GM19463 (cell line): ENCODE data around the gene FES.
"Not testable (repeated sequence)": the region's sequence is repeated elsewhere in the genome, so short reads cannot be mapped to it uniquely, and the experiment has no call there.

ENCODE experiments used
- ATAC-seq: cut with Tn5 transposase; IDR thresholded peaks from one replicate; pipeline ENCODE4 v1.9.1; 2021; ENCODE audit warnings: mild to moderate bottlenecking, moderate library complexity; ENCODE audit not compliant: unreplicated experiment

FES gene

DNA sequence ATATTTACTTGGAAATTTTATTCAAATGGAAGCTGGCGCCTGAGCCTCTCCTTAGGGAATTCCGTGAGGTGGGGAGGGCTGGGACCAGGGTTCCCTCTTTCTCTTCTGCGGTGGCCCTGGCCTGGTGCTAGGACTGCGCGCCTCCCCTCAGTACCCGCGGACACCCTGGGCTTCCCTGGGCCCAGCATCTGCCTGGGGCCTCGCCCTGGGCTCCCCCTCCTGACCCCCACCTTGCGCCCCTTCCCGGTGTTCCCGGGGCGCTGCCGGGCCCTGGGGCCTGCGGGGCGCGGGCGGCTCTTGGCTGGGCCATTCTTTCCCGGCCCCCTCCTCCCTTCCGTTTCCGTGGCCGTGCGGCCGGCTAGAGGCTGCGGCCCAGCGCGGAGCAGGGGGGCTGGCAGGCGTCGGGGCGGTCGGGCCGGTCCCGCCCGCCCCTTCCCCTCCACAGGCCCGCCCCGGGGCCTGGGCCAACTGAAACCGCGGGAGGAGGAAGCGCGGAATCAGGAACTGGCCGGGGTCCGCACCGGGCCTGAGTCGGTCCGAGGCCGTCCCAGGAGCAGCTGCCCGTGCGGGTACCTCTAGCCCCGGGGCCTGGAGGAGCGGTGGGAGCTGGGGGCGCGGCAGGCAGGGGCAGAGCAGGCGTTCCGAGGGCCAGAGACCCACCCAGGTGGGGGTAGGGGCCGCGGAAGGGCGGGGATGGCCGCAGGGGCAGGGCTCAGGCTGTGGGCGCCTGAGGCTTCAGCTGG lies at the start of gene FES:
Gene FES (plus strand): TSS at position 529 of the 743 bp plus-strand sequence. CDS start 542 bp downstream, outside the sequence.
- peak; percentile 34 for ATAC-seq

DNA sequence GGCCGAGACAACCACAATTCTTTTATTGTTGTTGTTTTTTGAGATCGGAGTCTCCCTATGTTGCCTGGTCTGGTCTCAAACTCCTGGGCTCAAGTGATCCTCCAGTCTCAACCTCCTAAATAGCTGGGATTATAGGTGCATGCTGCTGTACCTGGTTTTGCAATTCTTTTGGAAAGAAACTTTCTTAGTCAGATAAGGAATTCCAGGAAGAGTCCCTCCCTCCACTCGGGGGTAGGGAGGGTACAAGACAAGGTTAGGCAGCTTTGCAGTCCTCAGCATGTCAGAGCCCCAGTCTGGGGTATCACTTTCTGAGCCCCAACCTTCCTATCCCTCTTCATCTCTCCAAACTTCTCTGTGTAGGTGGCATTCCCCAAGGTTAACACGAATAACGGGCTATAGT lies 49.7 kb upstream of the FES start:
- no peak for ATAC-seq

DNA sequence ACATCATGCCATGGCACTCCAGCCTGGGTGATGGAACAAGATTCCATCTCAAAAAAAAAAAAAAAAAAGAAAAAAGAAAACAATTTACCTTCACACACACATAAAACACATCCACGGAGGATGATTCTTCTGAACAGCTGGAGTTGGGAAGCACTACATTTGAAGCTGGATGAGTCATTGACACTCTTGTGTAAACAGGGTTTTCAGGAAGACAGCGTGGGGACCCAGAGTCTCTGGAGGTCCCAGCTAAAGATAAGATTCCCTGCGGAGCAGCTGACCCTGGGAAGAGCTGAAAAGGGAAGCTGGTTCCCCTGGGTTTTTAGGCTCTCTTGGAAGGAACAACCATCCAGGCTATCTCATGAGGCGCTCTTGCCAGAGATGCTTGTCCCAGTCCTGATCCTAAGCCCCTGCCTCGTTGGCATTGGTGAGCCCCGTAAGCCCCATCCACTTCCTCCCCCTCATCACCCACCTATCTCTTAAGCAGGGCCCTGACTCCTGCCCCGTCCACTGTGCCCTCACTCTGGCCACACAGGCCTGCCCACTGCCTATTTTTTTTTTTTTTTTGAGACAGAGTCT lies 47.9 kb upstream of the FES start:
- no peak for ATAC-seq

DNA sequence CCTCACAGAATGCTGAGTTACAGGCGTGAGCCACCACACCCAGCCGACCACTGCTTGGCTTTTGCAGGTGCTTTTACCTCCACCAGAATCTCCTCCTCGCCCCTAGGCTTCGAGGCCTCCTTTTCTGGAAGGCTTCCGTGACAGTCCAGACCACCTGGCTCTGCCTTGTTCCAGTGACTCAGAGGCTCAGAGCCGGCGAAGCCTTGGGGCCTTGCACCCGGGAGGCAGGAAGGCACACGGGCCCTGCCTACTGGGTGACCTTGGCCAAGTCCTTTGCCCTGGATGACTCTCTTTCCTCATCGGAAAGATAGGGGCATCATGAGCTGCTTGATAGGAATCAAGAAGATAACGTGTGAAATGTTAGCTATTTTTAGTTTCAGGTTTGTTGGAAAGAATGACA lies 47.2 kb upstream of the FES start:
- ATAC-seq: no peak

DNA sequence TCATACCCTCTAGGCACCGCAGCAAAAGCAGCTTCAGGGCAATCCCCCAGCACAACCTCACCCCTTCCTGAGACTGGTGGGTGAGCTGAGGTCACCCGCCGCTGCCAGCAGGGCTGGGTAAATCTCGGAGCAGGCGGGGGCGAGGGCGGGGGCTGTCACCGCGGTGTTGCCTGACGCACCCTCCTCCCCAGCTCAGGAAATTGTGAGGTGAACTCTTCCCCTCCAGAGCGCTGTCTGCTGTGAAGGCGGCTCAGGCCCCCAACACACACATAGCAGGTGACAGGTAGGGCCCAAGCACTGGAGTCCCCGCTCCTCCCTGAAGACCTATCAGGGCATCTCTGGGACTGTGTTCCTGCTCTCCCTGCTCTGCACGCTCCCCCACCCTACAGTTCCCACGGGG lies 46.2 kb upstream of the FES start:
- peak; percentile 38 for ATAC-seq

DNA sequence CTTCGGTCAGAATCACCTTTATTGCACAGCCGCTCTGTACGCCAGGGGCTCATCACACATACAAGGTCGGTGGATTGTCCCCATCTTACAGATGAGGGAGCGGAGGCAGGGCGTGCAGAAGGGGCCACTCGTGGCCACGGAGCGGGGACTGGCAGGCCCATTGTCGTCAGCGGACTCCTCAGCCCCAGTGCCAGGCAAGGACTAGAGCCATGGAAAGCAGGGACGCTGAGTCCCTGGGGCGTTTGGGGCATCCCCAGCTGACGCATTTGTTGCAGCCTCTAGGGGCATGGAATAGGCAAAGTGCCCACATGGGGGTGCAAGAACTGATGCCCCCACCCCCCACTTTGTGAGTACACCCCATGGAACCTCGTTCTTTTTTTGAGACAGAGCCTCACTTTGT lies 45.8 kb upstream of the FES start:
- ATAC-seq: no peak

DNA sequence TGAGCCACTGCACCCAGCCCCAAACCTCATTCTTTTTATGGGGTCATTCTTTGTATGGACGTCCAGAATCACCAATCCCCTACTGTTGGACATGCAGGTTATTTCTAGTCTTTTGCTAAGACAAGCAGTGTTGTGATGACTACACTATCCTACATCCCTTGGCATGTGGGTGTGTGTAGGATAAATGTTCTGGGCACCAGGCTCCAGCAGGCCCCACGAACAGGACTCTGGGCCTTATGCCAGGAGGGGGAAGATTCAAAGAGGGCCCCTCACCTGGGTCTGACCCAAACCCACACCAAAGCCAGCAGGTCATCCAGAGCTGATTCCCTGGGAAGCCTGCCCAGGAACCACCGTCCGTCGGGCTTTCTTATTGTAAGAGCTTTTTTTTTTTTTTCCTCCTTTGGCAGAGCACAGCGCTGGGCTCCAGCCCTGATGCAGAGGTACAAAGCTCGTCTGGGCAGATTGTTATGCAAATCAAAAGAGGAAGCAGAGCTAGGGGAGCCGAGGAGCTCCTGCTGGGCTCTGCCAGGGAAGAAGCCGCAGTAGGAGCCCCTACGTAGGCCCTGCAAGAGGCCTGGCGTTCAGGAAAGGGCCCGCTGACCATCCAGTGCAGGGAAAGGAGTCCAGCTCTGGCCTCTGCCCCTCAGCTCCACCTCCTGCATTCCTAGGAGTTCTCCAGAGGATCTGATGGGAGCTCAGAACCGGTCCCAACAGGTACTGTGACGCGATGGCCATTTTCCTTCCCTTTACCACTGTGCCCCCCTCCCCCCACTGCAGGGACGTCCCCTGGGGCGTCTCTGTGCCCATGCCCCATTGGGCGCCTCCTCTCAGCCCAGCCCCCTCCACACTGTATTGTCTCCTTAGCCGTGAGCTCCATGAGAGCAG lies 44.9 kb upstream of the FES start:
- peak; percentile 93 for ATAC-seq

DNA sequence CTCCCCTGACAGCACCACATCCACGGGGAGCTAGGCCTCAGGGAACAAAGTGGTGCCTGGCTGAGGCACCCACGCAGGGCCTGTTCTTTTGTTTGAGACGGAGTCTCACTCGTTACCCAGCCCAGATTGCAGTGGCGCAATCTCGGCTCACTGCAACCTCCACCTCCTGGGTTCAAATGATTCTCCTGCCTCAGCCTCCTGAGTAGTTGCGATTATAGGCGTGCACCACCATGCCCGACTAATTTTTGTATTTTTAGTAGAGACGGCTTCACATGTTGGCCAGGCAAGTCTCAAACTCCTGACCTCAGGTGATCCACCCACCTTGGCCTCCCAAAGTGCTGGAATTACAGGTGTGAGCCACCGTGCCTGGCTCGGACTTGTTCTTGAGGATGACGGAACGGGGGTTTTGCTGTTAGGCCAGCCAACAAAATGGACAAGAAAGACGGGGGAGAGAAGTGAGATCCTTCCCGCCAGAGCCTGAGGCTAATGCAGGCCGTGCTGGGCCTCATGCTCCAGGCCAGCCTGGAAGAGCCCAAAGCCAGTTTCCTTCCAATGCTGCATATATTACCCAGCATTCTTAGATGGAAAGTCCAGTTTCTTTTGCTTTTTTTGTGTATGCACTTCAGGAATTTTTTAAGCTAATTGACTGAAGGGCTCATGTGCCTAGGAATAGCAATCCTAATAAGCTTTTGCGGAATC lies 44.0 kb upstream of the FES start:
- no peak for ATAC-seq

DNA sequence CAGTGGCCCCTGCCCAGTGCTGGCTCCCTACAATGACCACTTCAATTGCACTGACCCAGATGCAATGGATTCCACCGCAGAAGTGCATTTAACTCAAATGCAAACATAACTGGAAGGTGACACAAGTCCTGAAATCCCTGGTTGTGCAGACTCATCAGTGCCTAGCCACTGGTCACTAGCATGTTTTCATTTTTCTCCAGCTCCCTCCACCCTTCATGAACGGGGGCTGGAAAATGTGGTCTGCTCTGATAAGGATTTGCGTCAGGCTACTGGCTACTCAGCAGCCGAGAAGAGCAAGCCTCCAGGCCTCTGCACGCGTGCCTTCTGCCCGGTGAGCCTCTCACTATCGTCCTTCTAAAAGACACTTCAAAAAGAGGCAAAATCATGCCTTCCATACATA lies 43.4 kb upstream of the FES start:
- ATAC-seq: no peak

DNA sequence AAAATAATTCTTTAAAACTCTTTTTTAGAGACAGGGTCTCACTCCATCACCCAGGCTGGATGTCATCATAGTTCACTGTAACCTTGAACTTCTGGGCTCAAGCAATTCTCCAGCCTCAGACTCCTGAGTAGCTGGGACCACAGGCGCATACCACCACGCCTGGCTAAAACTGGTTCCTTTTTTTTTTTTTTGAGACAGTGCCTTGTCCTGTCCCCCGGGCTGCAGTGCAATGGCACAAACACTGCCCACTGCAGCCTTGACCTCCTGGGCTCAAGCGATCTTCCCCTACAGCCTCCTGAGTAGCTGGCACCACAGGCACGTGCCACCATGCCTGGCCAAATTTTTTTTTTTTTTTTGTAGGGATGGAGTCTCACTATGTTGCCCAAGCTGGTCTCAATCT lies 39.6 kb upstream of the FES start:
- no peak for ATAC-seq

DNA sequence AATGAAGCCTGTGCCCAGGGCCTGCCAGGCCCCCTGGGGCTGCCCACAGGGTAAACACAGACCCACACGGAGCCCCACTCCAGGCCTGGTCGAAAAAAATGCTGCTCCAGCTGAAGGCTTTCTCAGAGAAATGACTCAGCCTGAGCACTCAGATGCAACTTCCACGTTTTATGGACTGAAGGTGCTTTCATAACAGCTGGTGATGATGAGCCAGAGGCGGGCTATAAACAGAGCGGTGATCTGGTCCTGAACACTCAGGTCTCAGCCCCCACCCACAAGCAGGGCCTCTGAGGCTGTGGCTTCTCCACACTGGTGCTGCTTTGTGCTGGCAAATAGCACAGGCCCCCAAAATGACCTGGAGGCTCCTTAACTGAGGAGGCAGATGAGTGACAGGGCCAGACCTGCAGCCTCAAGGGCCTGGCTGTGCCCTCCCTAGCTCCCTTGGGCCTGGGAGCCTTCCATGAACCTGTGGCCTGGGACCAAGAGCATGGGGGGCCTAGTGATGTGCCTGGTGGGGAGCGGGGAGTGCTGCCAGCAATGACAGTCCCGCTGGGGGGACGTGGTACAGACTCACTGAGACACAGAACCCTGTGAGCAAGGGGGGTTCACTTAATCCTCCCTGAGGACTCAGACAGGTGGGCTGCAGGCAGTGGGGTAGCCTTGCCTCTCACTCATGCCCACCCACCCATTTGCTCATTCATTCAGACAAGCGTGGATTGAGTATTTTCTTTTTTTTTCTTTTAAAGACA lies 38.9 kb upstream of the FES start:
- ATAC-seq: peak; percentile 96

DNA sequence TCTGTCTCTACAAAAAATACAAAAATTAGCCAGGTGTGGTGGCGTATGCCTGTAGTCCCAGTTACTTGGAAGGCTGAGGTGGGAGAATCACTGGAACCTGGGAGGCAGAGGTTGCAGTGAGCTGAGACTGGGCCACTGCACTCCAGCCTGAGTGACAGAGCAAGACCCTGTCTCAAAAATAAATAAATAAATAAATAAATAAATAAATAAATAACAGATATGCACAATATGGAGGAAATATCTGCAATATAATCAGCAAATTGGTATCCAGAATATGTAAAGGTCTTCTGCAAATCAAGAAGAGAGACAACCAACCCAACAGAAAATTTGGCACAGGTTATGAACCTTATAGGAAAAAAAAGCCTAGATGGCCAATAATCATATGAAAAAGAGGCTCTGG lies 34.9 kb upstream of the FES start:
- ATAC-seq: not testable (repeated sequence)

DNA sequence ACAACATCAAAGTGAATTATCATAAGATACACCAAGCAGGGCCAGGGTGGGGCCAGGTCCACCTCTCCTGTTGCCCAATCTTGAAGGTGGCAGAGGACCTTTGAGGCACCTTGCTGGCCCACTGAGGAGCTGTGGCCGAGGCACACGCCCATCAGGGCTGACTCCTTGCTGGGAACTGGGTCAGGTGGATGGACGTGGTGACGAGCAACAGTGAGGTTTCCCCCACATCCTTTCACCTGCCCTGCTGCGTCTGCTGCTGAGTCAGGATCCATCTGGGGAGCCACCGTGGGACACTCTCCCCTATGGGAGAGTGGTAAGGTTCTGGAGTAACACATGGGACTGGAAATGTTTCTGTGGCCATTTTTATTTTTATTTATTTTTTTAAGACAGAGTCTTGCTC lies 33.2 kb upstream of the FES start:
- no peak for ATAC-seq

DNA sequence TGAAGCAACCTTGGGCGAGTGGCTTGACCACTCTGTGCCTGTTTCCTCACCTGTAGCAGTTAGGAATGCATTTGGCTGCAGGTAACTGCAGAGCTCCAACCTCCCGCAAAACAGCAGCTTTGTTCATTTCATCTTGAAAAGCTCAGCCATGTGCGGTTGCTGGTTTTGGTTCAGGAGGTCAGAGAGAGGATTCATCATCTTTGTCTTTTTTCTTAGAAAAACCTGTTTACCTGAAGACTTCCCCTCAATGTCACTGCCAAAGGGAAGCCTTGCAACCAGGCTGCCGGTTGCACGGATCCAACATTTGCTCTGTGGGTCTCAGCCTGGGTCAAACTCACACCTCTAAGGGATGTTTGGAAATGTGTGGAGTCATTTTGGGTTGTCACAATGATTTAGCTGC lies 32.4 kb upstream of the FES start:
- no peak for ATAC-seq

DNA sequence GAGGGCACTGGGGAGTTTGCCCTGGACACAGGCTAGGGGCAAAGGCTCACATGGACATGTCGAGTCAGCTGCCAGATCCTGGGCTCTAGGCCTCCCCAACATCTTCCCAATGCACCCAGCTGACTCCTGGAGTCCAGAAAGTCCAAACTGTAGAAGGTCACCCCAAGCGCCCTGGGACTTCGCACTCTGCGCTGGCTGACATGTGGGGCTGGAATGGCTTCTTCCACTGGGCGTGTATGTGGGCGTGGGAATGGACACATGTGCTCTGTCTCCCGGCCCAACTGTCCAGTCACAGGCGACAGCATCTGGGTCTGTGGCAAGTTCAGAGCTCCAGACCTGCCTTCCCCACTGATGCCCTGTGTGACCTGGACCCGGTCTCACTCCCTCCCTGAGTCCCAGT lies 29.2 kb upstream of the FES start:
- no peak for ATAC-seq

DNA sequence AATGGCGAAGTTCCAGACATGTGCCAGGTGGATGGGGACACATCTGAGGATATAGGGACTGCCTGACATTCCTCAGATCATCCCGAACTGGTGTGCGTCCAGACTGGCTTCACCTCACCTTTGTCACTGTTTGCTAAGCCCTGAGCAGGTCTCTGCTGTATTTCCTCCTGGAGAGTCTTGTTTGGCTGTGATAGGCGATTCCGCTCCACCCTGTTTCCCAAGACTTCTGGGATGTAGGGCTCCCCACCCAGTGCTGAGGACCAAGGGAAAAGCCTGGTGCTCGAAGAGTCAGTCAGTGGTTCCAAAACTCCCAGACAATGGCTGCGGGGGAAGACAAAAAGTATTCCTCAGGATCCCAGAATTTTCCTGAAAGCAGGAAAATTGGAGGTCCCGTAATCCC lies 27.0 kb upstream of the FES start:
- ATAC-seq: no peak

DNA sequence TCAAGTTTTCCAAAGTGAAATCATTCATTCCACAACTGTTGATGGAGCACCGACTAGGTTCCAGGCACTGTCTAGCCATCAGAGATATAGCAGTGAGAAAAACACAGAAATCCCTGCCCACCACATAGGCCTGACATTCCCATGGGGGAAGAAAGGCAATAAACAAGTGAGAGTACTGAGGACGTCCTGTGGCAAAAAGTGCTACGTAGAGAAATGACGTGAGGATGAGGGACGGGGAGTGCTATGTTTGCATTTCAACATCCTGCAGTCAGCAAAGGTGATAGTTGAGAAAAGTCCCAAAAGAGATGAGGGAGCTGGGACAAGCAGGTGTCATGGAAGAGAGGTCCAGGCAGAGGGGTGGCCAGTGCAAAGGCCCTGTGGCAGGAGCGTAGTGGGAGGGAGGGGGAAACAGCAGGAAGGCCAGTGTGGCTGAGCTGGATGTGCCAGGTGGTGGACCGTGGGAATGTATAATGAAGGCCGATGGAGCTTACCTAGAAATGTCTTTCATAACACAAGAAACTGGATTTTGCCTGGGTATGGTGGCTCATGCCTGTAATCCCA lies 26.3 kb upstream of the FES start:
- ATAC-seq: no peak

DNA sequence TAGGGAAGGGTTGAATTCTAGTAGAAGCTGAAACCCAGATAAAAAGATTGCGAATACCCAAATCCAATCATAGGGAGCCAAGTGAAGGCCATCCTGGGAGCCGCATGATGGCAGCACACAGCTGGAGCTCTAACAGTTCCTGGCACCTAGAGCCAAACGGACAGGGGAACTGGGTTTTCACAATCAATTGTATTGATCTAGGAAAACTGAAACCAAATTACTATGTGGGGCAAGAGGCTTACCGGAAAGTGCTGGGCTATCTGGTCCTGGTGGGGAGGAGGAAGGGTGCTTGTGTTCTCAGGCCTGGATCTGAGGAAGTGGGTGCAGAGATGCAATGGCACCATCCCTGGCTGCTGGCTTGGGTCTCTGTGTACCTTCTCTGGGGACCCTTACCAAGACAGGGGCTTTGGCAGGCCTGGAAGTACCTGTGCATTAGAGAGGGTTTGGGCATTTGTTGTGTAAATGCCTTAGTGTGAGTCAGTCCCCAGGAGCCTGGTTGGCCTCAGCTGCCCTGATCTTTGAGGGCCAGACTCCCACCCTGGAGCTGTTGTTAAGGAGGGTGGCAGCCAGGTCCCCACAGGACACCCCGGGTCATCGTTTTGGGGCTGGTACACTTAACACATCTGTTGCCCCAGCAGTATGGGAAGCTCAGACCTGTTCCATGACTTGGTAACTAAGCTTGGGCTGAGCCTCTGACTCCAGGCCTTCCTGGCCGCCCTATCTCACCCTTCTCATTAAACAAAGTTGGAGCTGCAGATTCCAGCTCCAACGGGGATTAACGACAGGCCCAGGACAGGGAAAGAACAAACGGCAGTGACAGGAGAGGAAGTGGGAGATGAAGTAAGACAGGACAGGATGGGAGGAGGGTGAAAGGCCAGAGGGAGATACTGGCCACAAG lies 24.8 kb upstream of the FES start:
- ATAC-seq: no peak

DNA sequence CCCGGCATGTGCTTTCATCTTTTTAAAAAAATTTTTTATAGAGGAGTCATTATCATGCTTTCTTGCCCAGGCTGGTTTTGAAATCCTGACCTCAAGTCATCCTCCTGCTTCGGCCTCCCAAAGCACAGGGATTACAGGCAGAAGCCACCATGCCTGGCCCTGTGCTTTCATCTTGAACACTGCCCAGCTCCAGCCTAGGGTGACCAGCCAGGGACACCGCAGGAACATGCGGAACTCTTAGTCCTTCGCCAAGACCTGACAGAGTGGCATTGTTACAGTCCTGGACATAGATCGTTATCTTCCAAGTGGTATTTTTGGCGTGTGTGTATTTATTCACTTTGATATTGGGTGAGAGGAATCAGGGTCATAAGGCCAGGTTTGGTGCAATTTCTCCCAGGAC lies 23.9 kb upstream of the FES start:
- no peak for ATAC-seq
